ENCODE data around the gene CCDC170.

- TF ChIP-seq CEBPB (IDR thresholded peaks at IDR 0.05; ENCODE audit: low read depth, low read length) (no peak), POLR2A (IDR thresholded peaks at IDR 0.05; ENCODE audit: control extremely low read depth in 1 of 2, low read depth in 2 of 2, low read length in 2 of 2) (no peak), CTCF (IDR thresholded peaks at IDR 0.05; ENCODE audit: control extremely low read depth in 1 of 3, insufficient read depth in 1 of 3, low read depth in 1 of 3, low read length in 3 of 3) (no peak), YY1 (IDR thresholded peaks at IDR 0.05; ENCODE audit: low read depth, low read length) (no peak), EP300 (IDR thresholded peaks at IDR 0.05; ENCODE audit: borderline replicate concordance in 1 of 2, low read depth in 2 of 2, low read length in 2 of 2) (no peak), SP1 (IDR thresholded peaks at IDR 0.05; ENCODE audit: low read depth, low read length) (no peak), POLR2AphosphoS5 (IDR thresholded peaks at IDR 0.05; ENCODE audit: low read depth, low read length) (no peak), RXRA (IDR thresholded peaks at IDR 0.05; ENCODE audit: insufficient read depth, low read depth, low read length) (no peak), SP2 (IDR thresholded peaks at IDR 0.05; ENCODE audit: low read length) (no peak), EZH2 (IDR thresholded peaks at IDR 0.05; ENCODE audit: low read depth, low read length, severe bottlenecking) (no peak), TCF12 (IDR thresholded peaks at IDR 0.05; ENCODE audit: low read depth, low read length) (no peak), NRF1 (IDR thresholded peaks at IDR 0.05; ENCODE audit: low read depth, low read length) (no peak)
Measured at GRCh38 chr6:151634336-151634720, 140.5 kb downstream of the CCDC170 start.
